ENCODE data around the gene PTGES2.

The PTGES2 gene

DNA sequence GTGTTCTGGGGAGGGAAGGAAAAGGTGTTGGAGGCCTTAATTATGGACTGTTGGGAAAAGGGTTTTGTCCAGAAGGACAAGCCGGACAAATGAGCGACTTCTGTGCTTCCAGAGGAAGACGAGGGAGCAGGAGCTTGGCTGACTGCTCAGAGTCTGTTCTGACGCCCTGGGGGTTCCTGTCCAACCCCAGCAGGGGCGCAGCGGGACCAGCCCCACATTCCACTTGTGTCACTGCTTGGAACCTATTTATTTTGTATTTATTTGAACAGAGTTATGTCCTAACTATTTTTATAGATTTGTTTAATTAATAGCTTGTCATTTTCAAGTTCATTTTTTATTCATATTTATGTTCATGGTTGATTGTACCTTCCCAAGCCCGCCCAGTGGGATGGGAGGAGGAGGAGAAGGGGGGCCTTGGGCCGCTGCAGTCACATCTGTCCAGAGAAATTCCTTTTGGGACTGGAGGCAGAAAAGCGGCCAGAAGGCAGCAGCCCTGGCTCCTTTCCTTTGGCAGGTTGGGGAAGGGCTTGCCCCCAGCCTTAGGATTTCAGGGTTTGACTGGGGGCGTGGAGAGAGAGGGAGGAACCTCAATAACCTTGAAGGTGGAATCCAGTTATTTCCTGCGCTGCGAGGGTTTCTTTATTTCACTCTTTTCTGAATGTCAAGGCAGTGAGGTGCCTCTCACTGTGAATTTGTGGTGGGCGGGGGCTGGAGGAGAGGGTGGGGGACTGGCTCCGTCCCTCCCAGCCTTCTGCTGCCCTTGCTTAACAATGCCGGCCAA is 19.1 kb downstream of the PTGES2 start (continued):
- TF ChIP-seq ISL1 (CRISPR knock-in tag; IDR thresholded peaks at IDR 0.05): no peak

DNA sequence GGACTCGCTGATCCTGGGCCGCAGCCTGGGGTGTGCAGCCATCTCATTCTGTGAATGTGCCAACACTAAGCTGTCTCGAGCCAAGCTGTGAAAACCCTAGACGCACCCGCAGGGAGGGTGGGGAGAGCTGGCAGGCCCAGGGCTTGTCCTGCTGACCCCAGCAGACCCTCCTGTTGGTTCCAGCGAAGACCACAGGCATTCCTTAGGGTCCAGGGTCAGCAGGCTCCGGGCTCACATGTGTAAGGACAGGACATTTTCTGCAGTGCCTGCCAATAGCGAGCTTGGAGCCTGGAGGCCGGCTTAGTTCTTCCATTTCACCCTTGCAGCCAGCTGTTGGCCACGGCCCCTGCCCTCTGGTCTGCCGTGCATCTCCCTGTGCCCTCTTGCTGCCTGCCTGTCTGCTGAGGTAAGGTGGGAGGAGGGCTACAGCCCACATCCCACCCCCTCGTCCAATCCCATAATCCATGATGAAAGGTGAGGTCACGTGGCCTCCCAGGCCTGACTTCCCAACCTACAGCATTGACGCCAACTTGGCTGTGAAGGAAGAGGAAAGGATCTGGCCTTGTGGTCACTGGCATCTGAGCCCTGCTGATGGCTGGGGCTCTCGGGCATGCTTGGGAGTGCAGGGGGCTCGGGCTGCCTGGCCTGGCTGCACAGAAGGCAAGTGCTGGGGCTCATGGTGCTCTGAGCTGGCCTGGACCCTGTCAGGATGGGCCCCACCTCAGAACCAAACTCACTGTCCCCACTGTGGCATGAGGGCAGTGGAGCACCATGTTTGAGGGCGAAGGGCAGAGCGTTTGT is 19.9 kb downstream of the PTGES2 start:
- ATAC-seq: no peak
- TF ChIP-seq BACH2 (CRISPR knock-in tag; IDR thresholded peaks at IDR 0.05; ENCODE audit: borderline replicate concordance) (no peak), ZNF565 (CRISPR knock-in tag; conservative IDR thresholded peaks at IDR 0.05; ENCODE audit: low read depth) (no peak), GLIS3 (CRISPR knock-in tag; IDR thresholded peaks at IDR 0.05) (no peak), ESRRG (CRISPR knock-in tag; IDR thresholded peaks at IDR 0.05) (no peak)
- TF ChIP-seq, protein P1, sequence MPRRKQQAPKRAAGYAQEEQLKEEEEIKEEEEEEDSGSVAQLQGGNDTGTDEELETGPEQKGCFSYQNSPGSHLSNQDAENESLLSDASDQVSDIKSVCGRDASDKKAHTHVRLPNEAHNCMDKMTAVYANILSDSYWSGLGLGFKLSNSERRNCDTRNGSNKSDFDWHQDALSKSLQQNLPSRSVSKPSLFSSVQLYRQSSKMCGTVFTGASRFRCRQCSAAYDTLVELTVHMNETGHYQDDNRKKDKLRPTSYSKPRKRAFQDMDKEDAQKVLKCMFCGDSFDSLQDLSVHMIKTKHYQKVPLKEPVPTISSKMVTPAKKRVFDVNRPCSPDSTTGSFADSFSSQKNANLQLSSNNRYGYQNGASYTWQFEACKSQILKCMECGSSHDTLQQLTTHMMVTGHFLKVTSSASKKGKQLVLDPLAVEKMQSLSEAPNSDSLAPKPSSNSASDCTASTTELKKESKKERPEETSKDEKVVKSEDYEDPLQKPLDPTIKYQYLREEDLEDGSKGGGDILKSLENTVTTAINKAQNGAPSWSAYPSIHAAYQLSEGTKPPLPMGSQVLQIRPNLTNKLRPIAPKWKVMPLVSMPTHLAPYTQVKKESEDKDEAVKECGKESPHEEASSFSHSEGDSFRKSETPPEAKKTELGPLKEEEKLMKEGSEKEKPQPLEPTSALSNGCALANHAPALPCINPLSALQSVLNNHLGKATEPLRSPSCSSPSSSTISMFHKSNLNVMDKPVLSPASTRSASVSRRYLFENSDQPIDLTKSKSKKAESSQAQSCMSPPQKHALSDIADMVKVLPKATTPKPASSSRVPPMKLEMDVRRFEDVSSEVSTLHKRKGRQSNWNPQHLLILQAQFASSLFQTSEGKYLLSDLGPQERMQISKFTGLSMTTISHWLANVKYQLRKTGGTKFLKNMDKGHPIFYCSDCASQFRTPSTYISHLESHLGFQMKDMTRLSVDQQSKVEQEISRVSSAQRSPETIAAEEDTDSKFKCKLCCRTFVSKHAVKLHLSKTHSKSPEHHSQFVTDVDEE (CRISPR knock-in tag; IDR thresholded peaks at IDR 0.05): no peak
- TF ChIP-seq, protein P2, sequence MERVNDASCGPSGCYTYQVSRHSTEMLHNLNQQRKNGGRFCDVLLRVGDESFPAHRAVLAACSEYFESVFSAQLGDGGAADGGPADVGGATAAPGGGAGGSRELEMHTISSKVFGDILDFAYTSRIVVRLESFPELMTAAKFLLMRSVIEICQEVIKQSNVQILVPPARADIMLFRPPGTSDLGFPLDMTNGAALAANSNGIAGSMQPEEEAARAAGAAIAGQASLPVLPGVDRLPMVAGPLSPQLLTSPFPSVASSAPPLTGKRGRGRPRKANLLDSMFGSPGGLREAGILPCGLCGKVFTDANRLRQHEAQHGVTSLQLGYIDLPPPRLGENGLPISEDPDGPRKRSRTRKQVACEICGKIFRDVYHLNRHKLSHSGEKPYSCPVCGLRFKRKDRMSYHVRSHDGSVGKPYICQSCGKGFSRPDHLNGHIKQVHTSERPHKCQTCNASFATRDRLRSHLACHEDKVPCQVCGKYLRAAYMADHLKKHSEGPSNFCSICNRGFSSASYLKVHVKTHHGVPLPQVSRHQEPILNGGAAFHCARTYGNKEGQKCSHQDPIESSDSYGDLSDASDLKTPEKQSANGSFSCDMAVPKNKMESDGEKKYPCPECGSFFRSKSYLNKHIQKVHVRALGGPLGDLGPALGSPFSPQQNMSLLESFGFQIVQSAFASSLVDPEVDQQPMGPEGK (CRISPR knock-in tag; IDR thresholded peaks at IDR 0.05; ENCODE audit: borderline replicate concordance): no peak
- TF ChIP-seq, protein P3, sequence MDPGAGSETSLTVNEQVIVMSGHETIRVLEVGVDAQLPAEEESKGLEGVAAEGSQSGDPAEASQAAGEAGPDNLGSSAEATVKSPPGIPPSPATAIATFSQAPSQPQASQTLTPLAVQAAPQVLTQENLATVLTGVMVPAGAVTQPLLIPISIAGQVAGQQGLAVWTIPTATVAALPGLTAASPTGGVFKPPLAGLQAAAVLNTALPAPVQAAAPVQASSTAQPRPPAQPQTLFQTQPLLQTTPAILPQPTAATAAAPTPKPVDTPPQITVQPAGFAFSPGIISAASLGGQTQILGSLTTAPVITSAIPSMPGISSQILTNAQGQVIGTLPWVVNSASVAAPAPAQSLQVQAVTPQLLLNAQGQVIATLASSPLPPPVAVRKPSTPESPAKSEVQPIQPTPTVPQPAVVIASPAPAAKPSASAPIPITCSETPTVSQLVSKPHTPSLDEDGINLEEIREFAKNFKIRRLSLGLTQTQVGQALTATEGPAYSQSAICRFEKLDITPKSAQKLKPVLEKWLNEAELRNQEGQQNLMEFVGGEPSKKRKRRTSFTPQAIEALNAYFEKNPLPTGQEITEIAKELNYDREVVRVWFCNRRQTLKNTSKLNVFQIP (CRISPR knock-in tag; IDR thresholded peaks at IDR 0.05; ENCODE audit: borderline replicate concordance, low read depth): no peak

DNA sequence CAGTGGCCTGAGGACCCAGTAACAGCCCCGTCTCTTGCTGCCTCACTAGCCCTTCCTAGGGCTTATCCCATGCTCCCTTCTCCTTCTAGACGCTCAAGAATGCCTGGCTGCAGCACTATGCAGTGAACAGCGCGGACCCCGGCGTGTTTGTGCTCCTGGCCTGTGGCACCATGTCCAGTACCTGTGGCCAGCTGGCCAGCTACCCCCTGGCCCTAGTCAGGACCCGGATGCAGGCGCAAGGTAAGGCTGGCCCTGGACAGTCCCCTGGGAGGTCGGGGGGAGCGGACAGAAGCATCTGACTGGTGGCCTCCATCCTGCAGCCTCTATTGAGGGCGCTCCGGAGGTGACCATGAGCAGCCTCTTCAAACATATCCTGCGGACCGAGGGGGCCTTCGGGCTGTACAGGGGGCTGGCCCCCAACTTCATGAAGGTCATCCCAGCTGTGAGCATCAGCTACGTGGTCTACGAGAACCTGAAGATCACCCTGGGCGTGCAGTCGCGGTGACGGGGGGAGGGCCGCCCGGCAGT is 20.5 kb downstream of the PTGES2 start:
- ATAC-seq: no peak
- TF ChIP-seq OSR1 (CRISPR knock-in tag; IDR thresholded peaks at IDR 0.05) (no peak), TOX (CRISPR knock-in tag; IDR thresholded peaks at IDR 0.05; ENCODE audit: borderline replicate concordance) (no peak), ZNF565 (CRISPR knock-in tag; conservative IDR thresholded peaks at IDR 0.05; ENCODE audit: low read depth) (no peak), ZNF8 (CRISPR knock-in tag; IDR thresholded peaks at IDR 0.05) (no peak), CSDC2 (CRISPR knock-in tag; IDR thresholded peaks at IDR 0.05) (no peak), ZNF70 (CRISPR knock-in tag; IDR thresholded peaks at IDR 0.05) (no peak), ZC3H10 (CRISPR knock-in tag; IDR thresholded peaks at IDR 0.05) (no peak), ARNTL (CRISPR knock-in tag; IDR thresholded peaks at IDR 0.05; ENCODE audit: borderline replicate concordance, low read depth) (no peak), RARB (CRISPR knock-in tag; IDR thresholded peaks at IDR 0.05) (no peak), ZFP30 (CRISPR knock-in tag; IDR thresholded peaks at IDR 0.05) (no peak), PPARA (CRISPR knock-in tag; IDR thresholded peaks at IDR 0.05; ENCODE audit: borderline replicate concordance) (no peak), TCF4 (CRISPR knock-in tag; IDR thresholded peaks at IDR 0.05; ENCODE audit: borderline replicate concordance) (no peak), ESRRG (CRISPR knock-in tag; IDR thresholded peaks at IDR 0.05) (no peak)
- TF ChIP-seq, protein P4, sequence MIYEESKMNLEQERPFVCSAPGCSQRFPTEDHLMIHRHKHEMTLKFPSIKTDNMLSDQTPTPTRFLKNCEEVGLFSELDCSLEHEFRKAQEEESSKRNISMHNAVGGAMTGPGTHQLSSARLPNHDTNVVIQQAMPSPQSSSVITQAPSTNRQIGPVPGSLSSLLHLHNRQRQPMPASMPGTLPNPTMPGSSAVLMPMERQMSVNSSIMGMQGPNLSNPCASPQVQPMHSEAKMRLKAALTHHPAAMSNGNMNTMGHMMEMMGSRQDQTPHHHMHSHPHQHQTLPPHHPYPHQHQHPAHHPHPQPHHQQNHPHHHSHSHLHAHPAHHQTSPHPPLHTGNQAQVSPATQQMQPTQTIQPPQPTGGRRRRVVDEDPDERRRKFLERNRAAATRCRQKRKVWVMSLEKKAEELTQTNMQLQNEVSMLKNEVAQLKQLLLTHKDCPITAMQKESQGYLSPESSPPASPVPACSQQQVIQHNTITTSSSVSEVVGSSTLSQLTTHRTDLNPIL (CRISPR knock-in tag; IDR thresholded peaks at IDR 0.05; ENCODE audit: low read depth): no peak
- TF ChIP-seq, protein P3 (CRISPR knock-in tag; IDR thresholded peaks at IDR 0.05; ENCODE audit: borderline replicate concordance, low read depth): no peak

All from SK-N-SH treated with all-trans-retinoic acid at 6 μM for 48 hours (cell line).